Gastrocnemius medialis (tissue), 4 donors: Measurements from ENCODE around the gene PRKCZ.

Experiments used
- CTCF ChIP-seq, 5 experiments: fragments of 450-650 bp in 3 of 5; fragments of 200-600 bp in 2 of 5; sonication (generic) in 2 of 5; IDR thresholded peaks in 4 of 5; conservative IDR thresholded peaks in 1 of 5; 1 replicate in 4 of 5; 2 replicates in 1 of 5; pipeline ENCODE4 v1.5.1; 2016 to 2019; ENCODE audit warnings: antibody characterized with exemption in 5 of 5, mild to moderate bottlenecking in 3 of 5, moderate library complexity in 3 of 5
- POLR2A ChIP-seq, 2 donors: fragments of 450-650 bp; IDR thresholded peaks; one replicate each; pipeline ENCODE4 v1.6.1; 2017; ENCODE audit warnings: antibody characterized with exemption in 2 of 2, mild to moderate bottlenecking in 2 of 2, moderate library complexity in 2 of 2

DNA sequence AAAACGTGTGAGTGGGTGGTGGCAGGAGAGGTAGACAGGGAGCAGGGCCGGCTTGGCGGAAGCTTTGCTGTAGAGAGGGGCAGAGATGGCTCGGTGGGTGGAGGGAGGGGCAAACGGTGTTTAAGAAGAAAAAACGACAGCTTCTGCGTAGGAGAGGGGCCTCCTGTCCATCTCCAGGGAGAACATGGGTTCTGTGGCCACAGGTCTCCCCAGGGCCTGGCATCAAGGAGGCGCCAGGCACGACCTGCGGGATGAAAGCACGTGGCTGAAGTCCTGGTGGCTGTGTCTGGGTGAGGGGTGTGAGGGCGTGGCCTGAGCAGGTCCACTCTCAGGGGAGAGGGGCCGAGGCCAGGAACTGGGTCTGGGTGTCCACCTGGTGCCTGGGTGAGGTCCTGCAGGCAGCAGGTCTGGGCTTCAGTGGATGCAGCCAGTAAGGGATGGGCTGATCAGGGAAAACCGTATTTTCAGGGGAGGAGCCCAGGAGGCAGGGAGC lies 940 bp upstream of the PRKCZ start:
- TF ChIP-seq CTCF (IDR thresholded peaks at IDR 0.05 in 4 of 5, conservative IDR thresholded peaks at IDR 0.05 in 1 of 5) = no peak
- TF ChIP-seq POLR2A (IDR thresholded peaks at IDR 0.05) = no peak
